BE2C (cell line): Measurements from ENCODE around the gene PKHD1.

Experiments
- DNase-seq: peaks from one replicate; pipeline ENCODE4 v3.0.0-alpha.2; 2020
- H3K27me3 ChIP-seq: fragments of 250-450 bp; sonication (Bioruptor Pico); 2 replicates; pipeline ENCODE4 v1.5.1; 2020; ENCODE audit warnings: mild to moderate bottlenecking
- H3K36me3 ChIP-seq: fragments of 250-450 bp; sonication (Bioruptor Pico); 2 replicates; pipeline ENCODE4 v1.5.1; 2020; ENCODE audit warnings: mild to moderate bottlenecking
- H3K4me1 ChIP-seq: fragments of 250-450 bp; sonication (Bioruptor Pico); 2 replicates; pipeline ENCODE4 v1.5.1; 2020
- H3K4me3 ChIP-seq: 2 replicates; pipeline ENCODE4 v1.5.1; 2011; ENCODE audit warnings: low read depth, low read length
- H3K9me3 ChIP-seq: fragments of 250-450 bp; sonication (Bioruptor Pico); 2 replicates; pipeline ENCODE4 v1.5.1; 2020
- TF ChIP-seq, protein P1 (sequence below): IDR thresholded peaks from 2 replicates; pipeline ENCODE4 v1.5.1; 2012; ENCODE audit warnings: mild to moderate bottlenecking, low read depth, low read length

The PKHD1 gene

DNA sequence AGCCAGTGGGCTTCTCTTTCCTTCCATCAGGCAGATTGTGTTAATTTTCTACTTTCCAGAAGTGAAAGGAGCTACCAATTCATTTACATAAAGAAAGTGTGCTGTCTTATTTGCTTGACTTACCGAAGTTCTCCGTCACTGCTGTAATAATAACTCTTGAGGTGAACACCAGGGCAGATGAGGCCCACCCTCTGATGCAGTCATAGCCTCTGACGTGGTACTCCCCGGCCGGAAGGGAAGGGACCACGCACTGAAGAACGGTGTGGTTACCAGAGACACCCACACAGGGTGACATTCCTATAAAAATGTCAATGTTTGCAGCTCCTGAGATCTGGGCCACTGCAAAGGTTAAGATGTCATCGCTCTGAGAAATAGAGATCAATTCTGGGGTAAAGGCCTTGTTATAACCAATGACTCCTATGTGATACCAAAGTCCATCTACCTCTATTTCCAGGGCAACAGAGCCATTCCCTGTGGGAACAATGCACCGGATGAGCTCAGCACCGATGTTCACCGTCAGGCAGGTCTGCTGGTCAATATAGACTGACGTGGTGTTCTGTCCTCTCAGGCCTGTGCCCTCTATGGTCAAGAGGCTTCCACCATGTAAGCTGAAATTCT lies 62.9 kb downstream of the PKHD1 start:
- Histone ChIP-seq H3K27me3 (no peaks in the 10 kb centered on the region), H3K4me1 (peaks cover 2% of the 10 kb centered on the region), H3K36me3 (no peaks in the 10 kb centered on the region), H3K4me3 (no peak overlapping the region), H3K9me3 (no peaks in the 10 kb centered on the region)
- TF ChIP-seq, protein P1, sequence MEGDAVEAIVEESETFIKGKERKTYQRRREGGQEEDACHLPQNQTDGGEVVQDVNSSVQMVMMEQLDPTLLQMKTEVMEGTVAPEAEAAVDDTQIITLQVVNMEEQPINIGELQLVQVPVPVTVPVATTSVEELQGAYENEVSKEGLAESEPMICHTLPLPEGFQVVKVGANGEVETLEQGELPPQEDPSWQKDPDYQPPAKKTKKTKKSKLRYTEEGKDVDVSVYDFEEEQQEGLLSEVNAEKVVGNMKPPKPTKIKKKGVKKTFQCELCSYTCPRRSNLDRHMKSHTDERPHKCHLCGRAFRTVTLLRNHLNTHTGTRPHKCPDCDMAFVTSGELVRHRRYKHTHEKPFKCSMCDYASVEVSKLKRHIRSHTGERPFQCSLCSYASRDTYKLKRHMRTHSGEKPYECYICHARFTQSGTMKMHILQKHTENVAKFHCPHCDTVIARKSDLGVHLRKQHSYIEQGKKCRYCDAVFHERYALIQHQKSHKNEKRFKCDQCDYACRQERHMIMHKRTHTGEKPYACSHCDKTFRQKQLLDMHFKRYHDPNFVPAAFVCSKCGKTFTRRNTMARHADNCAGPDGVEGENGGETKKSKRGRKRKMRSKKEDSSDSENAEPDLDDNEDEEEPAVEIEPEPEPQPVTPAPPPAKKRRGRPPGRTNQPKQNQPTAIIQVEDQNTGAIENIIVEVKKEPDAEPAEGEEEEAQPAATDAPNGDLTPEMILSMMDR, result no peak
- no peak for DNase-seq

DNA sequence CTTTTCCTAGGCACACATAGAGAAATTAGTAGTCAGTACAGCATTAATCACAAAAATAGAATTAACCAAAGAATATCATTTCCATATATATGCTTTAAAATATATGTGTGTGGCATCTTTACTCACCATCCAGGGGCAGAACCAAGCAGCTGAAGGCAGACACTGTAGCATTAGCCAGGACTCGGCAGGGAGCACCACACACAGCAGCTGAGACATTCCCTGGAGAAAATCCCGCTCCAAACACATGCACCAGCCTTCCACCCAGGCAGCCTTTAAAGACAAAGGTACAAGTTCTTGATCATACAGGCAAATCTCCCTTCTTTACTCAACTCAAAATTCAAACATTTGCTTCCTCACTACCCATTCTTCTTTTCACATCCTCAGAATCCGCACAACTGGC lies 64.7 kb downstream of the PKHD1 start:
- Histone ChIP-seq H3K4me3 (no peak overlapping the region), H3K36me3 (no peaks in the 10 kb centered on the region), H3K9me3 (no peaks in the 10 kb centered on the region), H3K4me1 (peaks cover 13% of the 10 kb centered on the region), H3K27me3 (no peaks in the 10 kb centered on the region)
- no peak for DNase-seq
- TF ChIP-seq, protein P1, result no peak

DNA sequence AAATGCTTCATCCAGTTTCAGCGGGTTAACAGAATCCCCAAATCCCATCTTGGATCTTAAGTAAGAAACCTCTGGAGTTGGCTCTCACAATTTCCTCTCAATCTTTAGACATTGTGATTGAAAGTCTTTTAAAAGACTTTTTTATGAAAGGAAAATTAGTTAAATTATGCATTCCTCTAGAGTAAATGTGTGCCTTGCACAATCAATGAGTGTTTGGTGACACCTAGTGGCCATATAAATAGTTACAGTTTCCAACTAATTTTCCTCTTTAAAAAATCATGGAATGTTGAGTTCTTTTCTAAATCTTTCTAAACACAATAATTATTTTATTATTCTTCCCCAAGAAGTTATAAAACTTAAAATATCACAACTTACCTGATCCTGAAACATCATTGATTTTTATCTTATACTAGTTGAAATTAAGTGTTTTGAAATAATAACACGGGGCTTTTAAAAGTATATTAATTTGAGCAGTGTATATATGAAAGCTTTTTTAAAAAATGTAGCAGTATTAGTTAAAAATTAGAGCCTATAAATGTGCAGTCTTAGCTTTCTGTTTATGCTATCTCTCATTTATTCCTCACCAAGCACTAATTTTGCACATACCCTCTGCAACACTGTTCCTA lies 66.4 kb downstream of the PKHD1 start:
- no peaks in the 10 kb centered on the region for H3K27me3 ChIP-seq
- TF ChIP-seq, protein P1, result peak; percentile 64
- no peaks in the 10 kb centered on the region for H3K36me3 ChIP-seq
- no peaks in the 10 kb centered on the region for H3K9me3 ChIP-seq
- DNase-seq, result no peak
- peaks cover 20% of the 10 kb centered on the region for H3K4me1 ChIP-seq
- no peak overlapping the region for H3K4me3 ChIP-seq

GRCh38 chr6:52019881-52020280 lies 67.5 kb downstream of the PKHD1 start:
- peaks cover 20% of the 10 kb centered on the region for H3K4me1 ChIP-seq
- no peaks in the 10 kb centered on the region for H3K36me3 ChIP-seq
- no peak for DNase-seq
- no peaks in the 10 kb centered on the region for H3K9me3 ChIP-seq
- no peak overlapping the region for H3K4me3 ChIP-seq
- TF ChIP-seq, protein P1, result no peak
- H3K27me3 ChIP-seq, result no peaks in the 10 kb centered on the region

GRCh38 chr6:52019092-52019491 lies 68.3 kb downstream of the PKHD1 start:
- no peak overlapping the region for H3K4me3 ChIP-seq
- H3K27me3 ChIP-seq, result no peaks in the 10 kb centered on the region
- no peaks in the 10 kb centered on the region for H3K36me3 ChIP-seq
- H3K4me1 ChIP-seq, result peaks cover 20% of the 10 kb centered on the region
- H3K9me3 ChIP-seq, result no peaks in the 10 kb centered on the region
- TF ChIP-seq, protein P1, result no peak
- no peak for DNase-seq
